GDM1 (cell line): ENCODE data around the gene ARHGAP42.
"Not testable (repeated sequence)": the region's sequence is repeated elsewhere in the genome, so short reads cannot be mapped to it uniquely, and the experiment has no call there.

Source experiments
- DNase-seq: peaks from one replicate; lab custom pipeline; 2025; lab: John Stamatoyannopoulos, UW

Gene ARHGAP42

GRCh38 chr11:100719809-100720221, 32.7 kb downstream of the ARHGAP42 start:
- DNase-seq, result no peak

GRCh38 chr11:100726680-100727079, 39.6 kb downstream of the ARHGAP42 start:
- DNase-seq, result no peak

- no peak for DNase-seq
These were observed 40.3 kb downstream of the ARHGAP42 start for GRCh38 chr11:100727410-100727809.

- no peak for DNase-seq
These were observed 43.2 kb downstream of the ARHGAP42 start for GRCh38 chr11:100730266-100730665.

GRCh38 chr11:100731471-100731870, 44.4 kb downstream of the ARHGAP42 start:
- DNase-seq, result no peak

GRCh38 chr11:100732949-100733348, 45.9 kb downstream of the ARHGAP42 start:
- DNase-seq, result no peak

GRCh38 chr11:100734743-100735527, 47.8 kb downstream of the ARHGAP42 start:
- DNase-seq, result no peak

GRCh38 chr11:100735949-100736675, 49.0 kb downstream of the ARHGAP42 start:
- DNase-seq, result no peak

- no peak for DNase-seq
These were observed 51.7 kb downstream of the ARHGAP42 start for GRCh38 chr11:100738701-100739270.

- DNase-seq, result no peak
These were observed 52.6 kb downstream of the ARHGAP42 start for GRCh38 chr11:100739666-100740065.

- no peak for DNase-seq
These were observed 53.4 kb downstream of the ARHGAP42 start for GRCh38 chr11:100740440-100740839.

GRCh38 chr11:100741866-100742625, 55.0 kb downstream of the ARHGAP42 start:
- DNase-seq, result no peak

- DNase-seq, result no peak
These were observed 59.4 kb downstream of the ARHGAP42 start for GRCh38 chr11:100746448-100746847.

GRCh38 chr11:100748153-100748552, 61.1 kb downstream of the ARHGAP42 start:
- DNase-seq, result no peak

GRCh38 chr11:100749887-100750565, 62.9 kb downstream of the ARHGAP42 start:
- DNase-seq, result not testable (repeated sequence)

- not testable (repeated sequence) for DNase-seq
These were observed 63.4 kb downstream of the ARHGAP42 start for GRCh38 chr11:100750566-100750891.

- no peak for DNase-seq
These were observed 65.5 kb downstream of the ARHGAP42 start for GRCh38 chr11:100752371-100753171.

- no peak for DNase-seq
These were observed 66.1 kb downstream of the ARHGAP42 start for GRCh38 chr11:100753172-100753543.

- DNase-seq, result no peak
These were observed 66.5 kb downstream of the ARHGAP42 start for GRCh38 chr11:100753571-100753970.

GRCh38 chr11:100756559-100756958, 69.5 kb downstream of the ARHGAP42 start:
- DNase-seq, result no peak

GRCh38 chr11:100757646-100758045, 70.6 kb downstream of the ARHGAP42 start:
- DNase-seq, result no peak
